Activated T-cell treated with anti-CD3 and anti-CD28 coated beads, Interleukin-2, amount 50 U/mL, for 24 hours (primary cell): ENCODE data around the gene TRPV2.

Experiments
- DNase-seq: peaks from one replicate; pipeline ENCODE4 v3.0.0-alpha.2; 2020
- H3K27ac Mint-ChIP-seq: 2 replicates; pipeline ENCODE4 v1.8.0; 2020; ENCODE audit warnings: mild to moderate bottlenecking, mixed read lengths
- H3K27me3 Mint-ChIP-seq: 2 replicates; pipeline ENCODE4 v1.8.0; 2020; ENCODE audit warnings: mixed read lengths
- H3K36me3 Mint-ChIP-seq: 2 replicates; pipeline ENCODE4 v1.8.0; 2020; ENCODE audit warnings: low read depth, mixed read lengths
- H3K4me1 Mint-ChIP-seq: 2 replicates; pipeline ENCODE4 v1.8.0; 2020; ENCODE audit warnings: low read depth, mixed read lengths
- H3K4me3 Mint-ChIP-seq: 2 replicates; pipeline ENCODE4 v1.8.0; 2020; ENCODE audit warnings: mild to moderate bottlenecking, moderate library complexity, mixed read lengths
- H3K9me3 Mint-ChIP-seq: 2 replicates; pipeline ENCODE4 v1.8.0; 2020; ENCODE audit warnings: mixed read lengths

TRPV2 gene

GRCh38 chr17:16479264-16479663 is 63.9 kb downstream of the TRPV2 start:
- Mint-ChIP-seq H3K27me3 (no peaks in the 10 kb centered on the region), H3K9me3 (no peaks in the 10 kb centered on the region), H3K4me1 (no peaks in the 10 kb centered on the region), H3K36me3 (no peaks in the 10 kb centered on the region), H3K4me3 (no peak overlapping the region), H3K27ac (no peak overlapping the region)
- DNase-seq = no peak

- Mint-ChIP-seq H3K4me1 (no peaks in the 10 kb centered on the region), H3K27me3 (no peaks in the 10 kb centered on the region), H3K27ac (no peak overlapping the region), H3K4me3 (no peak overlapping the region), H3K9me3 (no peaks in the 10 kb centered on the region), H3K36me3 (no peaks in the 10 kb centered on the region)
- no peak for DNase-seq
Observed at GRCh38 chr17:16480995-16481394, 65.6 kb downstream of the TRPV2 start.

- Mint-ChIP-seq H3K9me3 (no peaks in the 10 kb centered on the region), H3K36me3 (no peaks in the 10 kb centered on the region), H3K4me1 (no peaks in the 10 kb centered on the region), H3K4me3 (no peak overlapping the region), H3K27me3 (no peaks in the 10 kb centered on the region), H3K27ac (no peak overlapping the region)
- DNase-seq = no peak
Observed at GRCh38 chr17:16482253-16482652, 66.9 kb downstream of the TRPV2 start.

- Mint-ChIP-seq H3K27ac (no peak overlapping the region), H3K27me3 (no peaks in the 10 kb centered on the region), H3K4me1 (no peaks in the 10 kb centered on the region), H3K4me3 (no peak overlapping the region), H3K36me3 (no peaks in the 10 kb centered on the region), H3K9me3 (no peaks in the 10 kb centered on the region)
- no peak for DNase-seq
Observed at GRCh38 chr17:16483021-16483645, 67.8 kb downstream of the TRPV2 start.

GRCh38 chr17:16484445-16485175 is 69.2 kb downstream of the TRPV2 start:
- Mint-ChIP-seq H3K9me3 (no peaks in the 10 kb centered on the region), H3K27ac (no peak overlapping the region), H3K36me3 (no peaks in the 10 kb centered on the region), H3K4me3 (no peak overlapping the region), H3K27me3 (no peaks in the 10 kb centered on the region), H3K4me1 (no peaks in the 10 kb centered on the region)
- DNase-seq = no peak
